Keratinocyte (primary cell): ENCODE data around the gene SCARF2. TPM values are rescaled to one million over a fixed set of nuclear protein-coding genes. Genes with fewer than 3 reads are reported as not detected.

Experiments
- DNase-seq: peaks from one replicate; pipeline ENCODE4 v3.0.0-alpha.2; 2011; ENCODE audit warnings: low read depth, missing footprints, low spot score
- FAIRE-seq: peaks from 2 replicates; lab custom pipeline; 2011; peaks lifted over from hg19 to GRCh38; lab: Jason Lieb, UNC
- H2AFZ ChIP-seq: 2 replicates; pipeline ENCODE4 v1.6.0; 2012; ENCODE audit warnings: low read length, control low read depth, inconsistent platforms; ENCODE audit not compliant: control insufficient read depth
- H3K27ac ChIP-seq: 2 replicates; pipeline ENCODE4 v1.5.1; 2011; ENCODE audit warnings: low read length; ENCODE audit not compliant: control insufficient read depth, insufficient read depth
- H3K27me3 ChIP-seq: 3 replicates; pipeline ENCODE4 v1.6.0; 2011; ENCODE audit warnings: low read length; ENCODE audit not compliant: control insufficient read depth, insufficient read depth; ENCODE audit errors: extremely low read depth
- H3K36me3 ChIP-seq, 2 experiments: 2 replicates in 1 of 2; 3 replicates in 1 of 2; pipeline ENCODE4 v1.5.1; 2011; ENCODE audit warnings: low read length in 2 of 2, mild to moderate bottlenecking in 1 of 2; ENCODE audit not compliant: control insufficient read depth in 2 of 2, insufficient read depth in 2 of 2; ENCODE audit errors: extremely low read depth in 1 of 2
- H3K4me1 ChIP-seq: 3 replicates; pipeline ENCODE4 v1.5.1; 2011; ENCODE audit warnings: low read length; ENCODE audit not compliant: control insufficient read depth, insufficient read depth; ENCODE audit errors: extremely low read depth
- H3K4me2 ChIP-seq: 3 replicates; pipeline ENCODE4 v1.6.0; 2011; ENCODE audit warnings: low read depth, low read length; ENCODE audit not compliant: control insufficient read depth, insufficient read depth; ENCODE audit errors: extremely low read depth
- H3K4me3 ChIP-seq, 3 experiments: fragments of 200-600 bp in 1 of 3; sonication (generic) in 1 of 3; 2 replicates in 2 of 3; 3 replicates in 1 of 3; pipeline ENCODE4 v1.5.1; 2011 to 2016; ENCODE audit warnings: low read length in 3 of 3, mild to moderate bottlenecking in 3 of 3, control low read depth in 2 of 3, inconsistent platforms in 1 of 3, low read depth in 1 of 3, mixed read lengths in 1 of 3, mixed run types in 1 of 3, moderate library complexity in 1 of 3; ENCODE audit not compliant: control insufficient read depth in 2 of 3, insufficient read depth in 2 of 3; ENCODE audit errors: extremely low read depth in 1 of 3
- H3K79me2 ChIP-seq: 2 replicates; pipeline ENCODE4 v1.6.0; 2012; ENCODE audit warnings: low read length; ENCODE audit not compliant: control insufficient read depth, insufficient read depth
- H3K9ac ChIP-seq: 3 replicates; pipeline ENCODE4 v1.6.0; 2011; ENCODE audit warnings: low read length; ENCODE audit not compliant: control insufficient read depth, insufficient read depth; ENCODE audit errors: extremely low read depth
- H3K9me1 ChIP-seq: 3 replicates; pipeline ENCODE4 v1.6.0; 2011; ENCODE audit warnings: low read length; ENCODE audit not compliant: control insufficient read depth, insufficient read depth; ENCODE audit errors: extremely low read depth
- H3K9me3 ChIP-seq: 2 replicates; pipeline ENCODE4 v1.5.1; 2012; ENCODE audit warnings: low read depth, low read length; ENCODE audit not compliant: control insufficient read depth
- H4K20me1 ChIP-seq: 3 replicates; pipeline ENCODE4 v1.6.0; 2011; ENCODE audit warnings: low read length; ENCODE audit not compliant: control insufficient read depth, insufficient read depth; ENCODE audit errors: extremely low read depth
- EZH2 ChIP-seq: IDR thresholded peaks from one replicate; pipeline ENCODE4 v1.6.1; 2012; ENCODE audit warnings: inconsistent platforms, mild to moderate bottlenecking, low read length, moderate library complexity
- dilution Hi-C: fragments of 300-500 bp; cut with MboI; formaldehyde crosslinking; loops from one replicate; pipeline ENCODE4 v1.7.0; 2020; ENCODE audit warnings: low sequenced_read_pairs; ENCODE audit not compliant: extremely low pct_ligation_motif_present
- polyA plus RNA-seq, 5 experiments: library from polyadenylated mRNA; depleted of rRNA in 3 of 5; stranded (reverse) in 3 of 5; stranded (forward) in 1 of 5; unstranded in 1 of 5; fragments of >200 nt; gene quantifications; 1 replicate in 1 of 5; 2 replicates in 3 of 5; 3 replicates in 1 of 5; pipeline versions ENCODE4 v1.2.1 to v1.2.3, GENCODE V29; 2011 to 2012; ENCODE audit warnings: missing spikeins in 2 of 5, low read depth in 1 of 5, low replicate concordance in 1 of 5
- TF ChIP-seq, protein P1 (sequence below), 3 experiments: IDR thresholded peaks in 1 of 3; conservative IDR thresholded peaks in 1 of 3; optimal IDR thresholded peaks in 1 of 3; 2 replicates in 2 of 3; 3 replicates in 1 of 3; pipeline versions ENCODE3 to v1.5.1; 2011; ENCODE audit warnings: low read length in 3 of 3, mild to moderate bottlenecking in 3 of 3, moderate library complexity in 2 of 3, control low read depth in 1 of 3, inconsistent platforms in 1 of 3; ENCODE audit not compliant: insufficient read depth in 2 of 3; ENCODE audit errors: extremely low read depth in 1 of 3

The SCARF2 gene
- polyA plus RNA-seq, 1 donor (not counting 4 experiments of a cell fraction or from before 2014, with no cell fraction given), result 0.05 TPM

DNA sequence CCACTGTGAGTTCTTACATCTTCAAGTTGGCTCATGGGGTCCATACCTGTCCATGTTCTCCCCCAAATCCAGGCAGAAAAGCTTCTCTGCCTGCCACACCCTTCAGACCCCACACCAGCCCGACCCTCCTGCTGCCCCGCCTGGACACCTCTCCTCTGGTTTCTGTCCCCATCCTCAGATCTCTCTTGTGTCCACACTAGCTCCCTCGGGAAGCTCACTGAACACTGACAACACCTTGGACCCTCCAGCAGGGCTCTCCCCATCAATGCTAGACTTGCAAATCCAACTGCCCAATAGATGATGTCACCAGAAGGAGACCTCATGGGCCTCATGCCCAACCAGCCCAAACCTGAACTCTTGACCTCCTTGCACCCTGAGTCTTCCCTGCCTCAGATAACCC lies 2.9 kb downstream of the SCARF2 start:
- TF ChIP-seq EZH2, result no peak
- TF ChIP-seq, protein P1, sequence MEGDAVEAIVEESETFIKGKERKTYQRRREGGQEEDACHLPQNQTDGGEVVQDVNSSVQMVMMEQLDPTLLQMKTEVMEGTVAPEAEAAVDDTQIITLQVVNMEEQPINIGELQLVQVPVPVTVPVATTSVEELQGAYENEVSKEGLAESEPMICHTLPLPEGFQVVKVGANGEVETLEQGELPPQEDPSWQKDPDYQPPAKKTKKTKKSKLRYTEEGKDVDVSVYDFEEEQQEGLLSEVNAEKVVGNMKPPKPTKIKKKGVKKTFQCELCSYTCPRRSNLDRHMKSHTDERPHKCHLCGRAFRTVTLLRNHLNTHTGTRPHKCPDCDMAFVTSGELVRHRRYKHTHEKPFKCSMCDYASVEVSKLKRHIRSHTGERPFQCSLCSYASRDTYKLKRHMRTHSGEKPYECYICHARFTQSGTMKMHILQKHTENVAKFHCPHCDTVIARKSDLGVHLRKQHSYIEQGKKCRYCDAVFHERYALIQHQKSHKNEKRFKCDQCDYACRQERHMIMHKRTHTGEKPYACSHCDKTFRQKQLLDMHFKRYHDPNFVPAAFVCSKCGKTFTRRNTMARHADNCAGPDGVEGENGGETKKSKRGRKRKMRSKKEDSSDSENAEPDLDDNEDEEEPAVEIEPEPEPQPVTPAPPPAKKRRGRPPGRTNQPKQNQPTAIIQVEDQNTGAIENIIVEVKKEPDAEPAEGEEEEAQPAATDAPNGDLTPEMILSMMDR (optimal IDR thresholded peaks at IDR 0.05 in 1 of 3, IDR thresholded peaks at IDR 0.05 in 1 of 3, conservative IDR thresholded peaks at IDR 0.05 in 1 of 3; ENCODE audit: extremely low read depth in 1 of 3, insufficient read depth in 2 of 3, low read length in 3 of 3), result no peak
- Histone ChIP-seq H3K36me3 (no peaks in the 10 kb centered on the region), H3K27ac (no peak overlapping the region), H3K4me2 (no peak overlapping the region), H3K9me1 (no peaks in the 10 kb centered on the region), H2AFZ (no peak overlapping the region), H3K27me3 (peaks cover 91% of the 10 kb centered on the region), H3K79me2 (no peaks in the 10 kb centered on the region), H3K9me3 (no peaks in the 10 kb centered on the region), H3K4me1 (peaks cover 21% of the 10 kb centered on the region), H3K4me3 (no peak overlapping the region), H4K20me1 (peaks cover 10% of the 10 kb centered on the region), H3K9ac (no peak overlapping the region)
- dilution Hi-C loops, result no loop called here
- DNase-seq (no peak), FAIRE-seq (no peak)

- TF ChIP-seq, protein P1 (optimal IDR thresholded peaks at IDR 0.05 in 1 of 3, IDR thresholded peaks at IDR 0.05 in 1 of 3, conservative IDR thresholded peaks at IDR 0.05 in 1 of 3; ENCODE audit: extremely low read depth in 1 of 3, insufficient read depth in 2 of 3, low read length in 3 of 3), result no peak
- no peak for TF ChIP-seq EZH2
- Histone ChIP-seq H3K4me2 (no peak overlapping the region), H3K79me2 (no peaks in the 10 kb centered on the region), H2AFZ (no peak overlapping the region), H3K27me3 (peaks cover 93% of the 10 kb centered on the region), H3K9me3 (no peaks in the 10 kb centered on the region), H4K20me1 (peaks cover 6% of the 10 kb centered on the region), H3K27ac (no peak overlapping the region), H3K36me3 (no peaks in the 10 kb centered on the region), H3K9me1 (no peaks in the 10 kb centered on the region), H3K4me3 (no peak overlapping the region), H3K9ac (no peak overlapping the region), H3K4me1 (peaks cover 21% of the 10 kb centered on the region)
- FAIRE-seq (no peak), DNase-seq (no peak)
- dilution Hi-C loops, result no loop called here
Observed at GRCh38 chr22:20434264-20434751, 3.3 kb downstream of the SCARF2 start.
